GM21717 (cell line): ENCODE data around the gene CCDC57.
"Not testable (repeated sequence)": the region's sequence is repeated elsewhere in the genome, so short reads cannot be mapped to it uniquely, and the experiment has no call there.

Experiments
- ATAC-seq: cut with Tn5 transposase; IDR thresholded peaks from one replicate; pipeline ENCODE4 v1.9.1; 2021; ENCODE audit warnings: mild to moderate bottlenecking, moderate library complexity; ENCODE audit not compliant: unreplicated experiment

Gene CCDC57

GRCh38 chr17:82179412-82179811 is 33.2 kb downstream of the CCDC57 start:
- ATAC-seq: no peak

DNA sequence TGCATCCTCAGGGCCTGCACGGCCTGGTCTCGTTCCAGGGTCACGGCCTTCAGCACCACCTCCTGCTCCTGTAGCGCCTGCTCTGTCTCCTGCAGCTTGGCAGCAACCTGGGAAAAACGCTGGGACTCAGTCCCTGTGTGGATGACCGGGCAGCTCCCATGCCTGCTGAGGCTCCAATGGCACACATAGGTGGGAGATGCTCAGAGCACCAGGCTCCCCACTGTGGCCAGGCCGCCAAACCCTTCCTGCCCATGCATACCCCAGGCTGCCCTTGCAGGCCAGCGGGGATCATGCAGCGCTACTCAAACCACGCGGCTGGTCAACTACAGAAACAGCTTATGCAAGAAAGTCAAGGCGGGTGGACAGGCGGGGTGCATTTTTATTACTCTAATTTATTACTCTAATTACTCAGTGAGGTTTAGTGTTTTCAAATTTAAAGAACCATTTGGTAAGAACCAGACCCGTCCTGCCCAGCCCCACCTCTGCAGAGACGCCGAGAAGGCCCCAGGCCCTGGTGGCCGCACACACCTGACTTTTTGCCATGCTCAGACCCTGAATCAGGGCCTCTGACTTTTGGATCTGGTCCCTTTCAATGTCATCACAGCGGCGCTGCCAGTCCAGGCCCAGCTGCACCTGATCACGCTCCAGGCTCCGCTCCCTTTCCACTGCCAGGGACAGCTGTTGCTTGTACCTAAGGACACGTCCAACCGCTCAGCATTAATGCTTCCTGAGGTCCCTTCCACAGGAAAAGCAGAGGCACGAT is 34.0 kb downstream of the CCDC57 start:
- ATAC-seq: no peak

GRCh38 chr17:82177761-82178498 is 34.7 kb downstream of the CCDC57 start:
- ATAC-seq: no peak

- ATAC-seq: no peak
These were observed 35.4 kb downstream of the CCDC57 start for GRCh38 chr17:82177276-82177675.

DNA sequence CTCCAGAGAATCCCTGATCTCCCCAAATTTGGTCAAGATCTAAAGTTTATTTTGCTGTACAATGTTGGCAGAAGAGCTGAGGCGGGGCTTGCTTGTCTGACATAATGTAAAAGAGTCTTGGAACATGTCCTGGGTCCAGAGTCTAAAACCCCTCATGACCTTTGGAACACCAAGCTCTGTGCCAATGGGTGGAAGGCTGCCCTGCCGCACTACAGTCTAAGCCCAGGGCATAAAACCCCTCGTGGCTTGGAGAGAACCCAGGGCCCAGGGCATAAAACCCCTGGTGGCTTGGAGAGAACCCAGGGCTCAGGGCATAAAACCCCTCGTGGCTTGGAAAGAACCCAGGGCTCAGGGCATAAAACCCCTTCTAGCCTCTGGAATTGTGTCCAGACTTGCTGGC is 36.7 kb downstream of the CCDC57 start:
- ATAC-seq: no peak

- no peak for ATAC-seq
These were observed 37.4 kb downstream of the CCDC57 start for GRCh38 chr17:82175201-82175600.

DNA sequence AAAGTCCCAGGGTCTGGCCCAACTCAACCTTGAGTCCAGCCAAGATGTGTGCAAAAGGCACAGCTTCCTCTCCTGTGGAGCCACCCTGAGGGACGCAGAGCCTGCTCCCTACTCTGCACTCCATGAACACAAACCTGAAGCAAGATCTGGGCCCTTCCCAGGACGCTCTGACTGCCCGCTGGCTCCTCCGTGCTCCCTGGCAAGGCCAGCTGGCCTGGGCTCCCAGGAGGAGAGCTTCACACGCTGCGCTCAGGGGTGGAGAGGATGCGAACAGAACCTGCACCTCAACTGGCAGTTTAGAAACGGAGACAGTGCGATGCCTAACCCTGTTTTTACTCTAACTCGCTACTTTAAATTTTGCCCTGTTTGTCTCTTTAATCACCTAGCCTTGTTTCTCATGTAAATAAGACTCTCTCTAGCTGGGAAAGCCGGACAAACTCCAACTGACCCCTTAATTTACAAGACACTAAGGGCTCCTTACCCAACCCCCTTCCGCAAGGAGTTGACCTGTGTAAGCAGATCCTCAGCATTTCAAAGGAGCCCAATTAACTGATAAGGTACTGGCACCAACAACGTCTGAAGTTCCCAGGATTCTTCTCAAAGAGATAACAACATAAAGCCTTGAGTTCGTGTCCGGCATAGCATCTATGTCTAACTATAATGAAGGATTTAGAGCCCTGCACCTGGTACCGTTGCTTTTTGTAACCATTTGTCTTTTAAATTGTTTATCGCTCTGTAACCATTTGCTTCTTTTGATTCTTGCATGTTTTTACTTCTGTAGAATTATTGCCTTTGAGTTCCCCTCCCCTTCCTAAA is 38.4 kb downstream of the CCDC57 start:
- ATAC-seq: not testable (repeated sequence)

GRCh38 chr17:82173351-82174041 is 39.1 kb downstream of the CCDC57 start:
- ATAC-seq: no peak

GRCh38 chr17:82172486-82173160 is 40.0 kb downstream of the CCDC57 start:
- ATAC-seq: no peak

DNA sequence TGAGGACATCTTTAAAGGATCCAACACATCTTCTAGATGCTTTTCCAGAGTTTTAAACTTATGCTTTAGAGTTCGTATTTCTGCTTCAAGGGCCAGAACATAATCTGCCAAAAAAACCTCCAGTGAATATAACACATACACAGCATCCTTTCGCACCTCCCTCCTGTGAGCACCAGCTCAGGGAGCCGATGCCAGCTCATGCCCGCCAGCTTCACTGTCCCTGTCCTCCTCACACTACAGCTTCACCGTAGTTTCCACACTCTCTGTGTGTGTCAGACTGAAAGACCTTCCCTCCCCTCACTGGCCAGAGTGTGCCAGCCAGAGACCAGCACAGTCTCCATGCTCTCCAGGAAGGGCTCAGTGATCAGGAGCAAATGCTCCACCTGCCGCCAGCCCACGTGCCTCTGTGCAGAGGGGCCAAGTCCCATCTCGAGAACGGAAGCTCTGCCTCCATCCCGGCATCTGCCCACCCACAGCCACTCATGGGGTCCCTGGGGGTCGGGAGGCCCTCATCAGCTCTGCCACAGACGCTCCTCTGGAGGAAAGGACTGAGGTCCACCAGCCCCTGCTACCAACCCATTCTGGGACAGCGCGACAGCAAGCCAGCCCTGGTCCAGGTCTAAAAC is 40.8 kb downstream of the CCDC57 start:
- no peak for ATAC-seq

DNA sequence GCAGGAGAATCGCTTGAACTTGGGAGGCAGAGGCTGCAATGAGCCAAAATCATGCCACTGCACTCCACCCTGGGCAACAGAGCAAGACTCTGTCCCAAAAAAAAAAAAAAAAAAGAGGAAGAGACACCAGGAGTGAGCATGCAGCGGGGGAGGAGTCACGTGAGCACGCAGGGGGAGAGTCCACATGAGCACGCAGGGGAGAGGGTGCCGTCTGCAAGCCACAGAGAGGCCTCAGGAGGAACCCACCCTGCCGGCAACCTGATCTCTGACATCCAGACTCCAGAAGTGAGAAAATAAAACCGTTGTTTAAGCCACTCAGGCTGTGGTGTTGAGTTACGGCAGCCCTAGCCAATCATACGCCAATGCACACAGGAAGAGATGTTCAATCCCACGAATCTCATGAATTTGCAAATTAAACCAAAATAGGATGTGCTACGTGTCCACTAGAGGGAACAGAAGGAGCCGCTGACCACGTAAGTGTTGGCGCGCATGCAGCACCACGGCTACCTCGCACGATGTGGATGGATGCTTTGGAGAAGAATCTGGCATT is 42.2 kb downstream of the CCDC57 start:
- no peak for ATAC-seq

DNA sequence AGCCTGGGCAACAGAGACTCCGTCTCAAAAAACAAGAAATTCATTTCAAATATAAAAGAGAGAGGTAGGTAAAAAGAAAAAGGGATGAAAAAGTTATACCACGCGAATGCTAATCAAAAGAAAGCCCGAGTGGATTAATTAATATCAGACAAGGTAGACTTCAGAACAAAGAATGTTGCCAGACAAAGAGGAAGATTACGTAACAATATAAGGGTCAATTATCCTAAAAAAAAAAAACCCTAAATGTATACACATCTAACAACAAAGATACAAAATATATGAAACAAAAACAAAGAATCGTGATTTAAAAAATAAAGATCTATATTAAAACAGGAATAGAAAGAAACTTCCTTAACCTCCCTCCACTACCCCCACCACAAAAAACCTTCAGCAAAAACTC is 44.1 kb downstream of the CCDC57 start:
- no peak for ATAC-seq

DNA sequence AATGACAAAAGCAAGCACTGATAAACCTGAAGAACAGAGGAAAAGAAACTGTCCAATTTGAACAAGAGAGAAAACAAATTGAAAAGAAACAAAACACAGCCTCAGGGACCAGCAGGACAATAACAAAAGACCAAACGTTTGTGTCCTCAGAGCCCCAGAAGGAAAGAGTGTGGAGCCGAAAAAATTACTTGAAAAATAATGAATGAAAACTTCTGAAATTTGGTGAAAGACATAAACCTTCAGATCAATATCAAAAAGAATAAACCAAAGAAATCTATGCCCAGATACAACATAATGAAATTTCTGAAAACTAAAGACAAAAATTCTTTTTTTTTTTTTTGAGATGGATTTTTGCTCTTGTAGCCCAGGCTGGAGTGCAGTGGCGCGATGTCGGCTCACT is 45.6 kb downstream of the CCDC57 start:
- ATAC-seq: no peak

- no peak for ATAC-seq
These were observed 47.8 kb downstream of the CCDC57 start for GRCh38 chr17:82164853-82165252.

DNA sequence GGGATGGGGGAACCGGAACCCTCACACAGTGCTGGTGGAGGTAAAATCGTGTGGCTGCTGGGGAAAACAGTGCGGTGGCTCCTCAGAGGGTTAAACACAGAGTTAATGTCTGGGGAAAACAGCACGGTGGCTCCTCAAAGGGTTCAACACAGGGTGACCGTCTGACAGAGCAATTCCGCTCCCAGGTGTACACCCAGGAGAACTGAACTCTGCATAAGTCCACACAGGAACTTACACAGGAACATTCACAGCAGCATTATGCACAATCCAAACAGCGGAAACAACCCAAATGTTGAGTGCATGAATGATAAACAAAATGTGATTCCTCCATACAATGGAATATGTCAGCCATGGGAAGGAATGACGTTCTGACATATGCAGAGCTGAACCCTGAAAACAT is 51.4 kb downstream of the CCDC57 start:
- no peak for ATAC-seq

DNA sequence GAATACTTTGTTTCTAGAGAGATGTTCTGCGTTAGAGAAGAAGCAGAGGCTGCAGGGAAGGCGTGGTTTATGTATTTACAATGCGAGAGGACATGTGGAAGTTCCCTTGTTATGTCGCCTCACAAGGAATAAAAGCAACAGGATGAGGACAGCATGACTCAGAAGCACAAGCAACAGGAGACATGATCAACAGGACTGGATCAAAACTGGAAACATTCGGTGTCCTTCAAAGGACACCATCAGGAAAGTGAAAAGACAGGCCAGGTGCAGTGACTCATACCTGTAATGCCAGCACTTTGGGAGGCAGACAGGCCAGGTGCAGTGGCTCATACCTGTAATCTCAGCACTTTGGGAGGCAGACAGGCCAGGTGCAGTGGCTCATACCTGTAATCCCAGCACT is 52.6 kb downstream of the CCDC57 start:
- no peak for ATAC-seq

- no peak for ATAC-seq
These were observed 53.8 kb downstream of the CCDC57 start for GRCh38 chr17:82158825-82159224.

DNA sequence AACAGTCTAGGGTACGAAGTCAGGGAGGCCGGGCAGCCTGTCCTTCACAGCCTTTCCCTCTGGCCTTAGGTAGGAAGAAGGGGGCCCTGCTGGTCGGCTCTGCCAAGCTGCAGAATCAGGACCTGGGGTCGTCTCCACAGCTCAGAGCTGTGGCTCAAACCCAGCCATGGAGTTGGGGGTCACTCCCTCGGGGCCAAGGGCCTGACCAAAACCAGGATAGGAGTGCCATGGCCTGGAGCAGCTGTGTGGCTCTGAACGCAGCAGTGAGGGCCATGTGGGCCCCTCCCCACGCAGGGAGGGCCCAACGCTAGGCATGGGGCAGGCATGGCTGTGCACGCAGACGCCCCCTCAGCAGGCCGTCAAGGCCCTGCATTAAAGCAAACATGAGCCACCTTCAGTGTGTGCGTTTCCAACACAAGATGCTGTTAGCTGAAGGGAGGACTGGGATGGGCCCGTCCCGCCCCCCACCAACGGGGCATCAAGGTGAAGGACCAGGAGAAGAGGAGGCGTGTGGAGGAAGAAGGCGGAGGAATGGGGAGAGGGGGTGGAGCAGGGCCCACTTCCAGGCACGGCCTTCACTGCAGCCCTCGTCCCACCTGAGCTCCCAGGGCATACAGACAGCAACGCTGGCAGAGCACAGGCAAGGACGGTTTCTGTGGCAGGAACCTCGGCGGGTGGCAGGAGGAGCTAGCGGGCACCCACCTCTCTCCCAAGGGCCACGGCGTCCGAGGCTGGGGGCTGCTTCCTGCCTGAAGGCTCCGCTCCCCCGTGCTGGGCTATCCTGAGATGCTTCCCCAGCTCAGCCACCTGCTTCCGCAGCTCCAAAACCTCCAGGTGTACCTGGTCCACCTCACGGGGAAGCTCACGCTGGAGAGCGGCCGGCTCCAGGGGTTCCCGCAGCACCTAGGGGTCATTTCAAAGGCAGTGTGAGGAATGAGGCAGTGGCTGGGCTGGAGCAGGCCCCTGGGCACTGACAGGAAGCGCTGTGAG is 55.3 kb downstream of the CCDC57 start:
- no peak for ATAC-seq
